GM12878 (cell line): ENCODE results near the gene MBNL1. TPM values are rescaled to one million over a fixed set of nuclear protein-coding genes. Genes with fewer than 3 reads are reported as not detected.

Experiments
- BHLHE40 ChIP-seq, 2 experiments: fragments of 450-650 bp in 1 of 2; IDR thresholded peaks; 2 replicates each; pipeline ENCODE4 v1.6.1; 2011 to 2017; ENCODE audit warnings: low read depth in 2 of 2, borderline replicate concordance in 1 of 2, improper control_type of control experiment in 1 of 2, low read length in 1 of 2, mild to moderate bottlenecking in 1 of 2
- HSF1 ChIP-seq: fragments of 150-350 bp; IDR thresholded peaks from 2 replicates; pipeline ENCODE4 v1.6.1; 2014; ENCODE audit warnings: mild to moderate bottlenecking, low read depth, low read length
- JUNB ChIP-seq: IDR thresholded peaks from 2 replicates; pipeline ENCODE4 v1.6.1; 2016; ENCODE audit warnings: antibody characterized with exemption, mild to moderate bottlenecking
- RELA ChIP-seq: fragments of 450-650 bp; IDR thresholded peaks from 2 replicates; pipeline ENCODE4 v1.8.0; 2014; ENCODE audit warnings: borderline replicate concordance; ENCODE audit not compliant: partially characterized antibody
- SMAD1 ChIP-seq: fragments of 450-650 bp; IDR thresholded peaks from 2 replicates; pipeline ENCODE4 v1.6.1; 2018; ENCODE audit warnings: mild to moderate bottlenecking, low read depth; ENCODE audit not compliant: partially characterized antibody
- SMAD5 ChIP-seq: IDR thresholded peaks from 2 replicates; pipeline ENCODE4 v1.6.1; 2016; ENCODE audit warnings: antibody characterized with exemption, low read depth
- SP1 ChIP-seq: IDR thresholded peaks from one replicate; pipeline ENCODE4 v1.6.1; 2011; ENCODE audit warnings: low read depth, low read length
- SREBF2 ChIP-seq: IDR thresholded peaks from 2 replicates; pipeline ENCODE4 v1.6.1; 2012; ENCODE audit warnings: mild to moderate bottlenecking, low read length
- ZNF24 ChIP-seq: fragments of 450-650 bp; IDR thresholded peaks from 2 replicates; pipeline ENCODE4 v1.6.1; 2017; ENCODE audit warnings: antibody characterized with exemption, mild to moderate bottlenecking
- ZNF687 ChIP-seq: fragments of 450-650 bp; IDR thresholded peaks from 2 replicates; pipeline ENCODE4 v1.6.1; 2017; ENCODE audit warnings: mild to moderate bottlenecking, moderate library complexity
- polyA plus RNA-seq, 11 experiments: library from polyadenylated mRNA; depleted of rRNA in 4 of 11; unstranded in 6 of 11; stranded (reverse) in 5 of 11; fragments of >200 nt; fragmentation: Nextera tagmentation in 4 of 11; fragmentation: Illumina TruSeq in 1 of 11; extraction: Ambion mirVana in 4 of 11; extraction: Trizol in 1 of 11; gene quantifications; 1 replicate in 1 of 11; 2 replicates in 10 of 11; pipeline versions ENCODE4 v1.2.1 to v1.2.3, GENCODE V29; 2011 to 2016; ENCODE audit warnings: inconsistent platforms in 2 of 11, missing spikeins in 2 of 11, low read depth in 1 of 11
- total RNA-seq, 4 experiments: library from RNA; depleted of rRNA in 3 of 4; stranded (reverse); fragments of >200 nt in 3 of 4; fragmentation: Illumina TruSeq in 1 of 4; extraction: Trizol in 1 of 4; gene quantifications; 2 replicates each; pipeline versions ENCODE4 v1.2.1 to v1.2.3, GENCODE V29; 2013 to 2021

Gene MBNL1
- total and polyA plus RNA-seq, 10 of the 15 experiments (the other 5 are each of a cell fraction or from before 2014, with no cell fraction given), result 59.6 to 337 (median 143) TPM

- TF ChIP-seq RELA (no peak), SP1 (no peak), HSF1 (no peak), ZNF24 (no peak), SMAD1 (no peak), SREBF2 (no peak), BHLHE40 (IDR thresholded peaks at IDR 0.05; ENCODE audit: borderline replicate concordance in 1 of 2, low read depth in 2 of 2, low read length in 1 of 2) (no peak), ZNF687 (no peak), JUNB (no peak), SMAD5 (no peak)
- TF ChIP-seq, all 136 proteins: peak for 0
Measured at GRCh38 chr3:152331998-152332397, 63.3 kb downstream of the MBNL1 start (continued).
